SK-N-SH (cell line): Measurements from ENCODE around the gene MPZL1. TPM values are rescaled to one million over a fixed set of nuclear protein-coding genes. Genes with fewer than 3 reads are reported as not detected.

Source experiments
- CTCF ChIA-PET: fragments of 300-600, 350-600 bp; formaldehyde crosslinking; extraction: SDS; loops from one replicate; lab custom pipeline; 2021; lab: Yijun Ruan, JAX
- POLR2A ChIA-PET: fragments of 350-600 bp; sonication (Branson Sonifier 250); formaldehyde crosslinking; extraction: SDS; loops from one replicate; lab custom pipeline; 2020; ENCODE audit warnings: antibody characterized with exemption, inconsistent platforms; lab: Yijun Ruan, JAX
- DNase-seq: peaks from one replicate; pipeline ENCODE4 v3.0.0; 2012
- H2AFZ ChIP-seq: fragments of 200-600 bp; sonication (generic); 2 replicates; pipeline ENCODE4 v1.8.1; 2016; ENCODE audit warnings: antibody characterized with exemption, mild to moderate bottlenecking, low read depth
- H3F3A ChIP-seq: fragments of 200-600 bp; sonication (generic); replicated peaks from 2 replicates; pipeline ENCODE3; 2016; ENCODE audit warnings: antibody characterized with exemption, mild to moderate bottlenecking; ENCODE audit not compliant: insufficient read depth
- H3K27ac ChIP-seq, 2 experiments: fragments of 200-500 bp in 1 of 2; fragments of 200-600 bp in 1 of 2; sonication (Bioruptor generic) in 1 of 2; sonication (generic), shearing (Covaris generic) in 1 of 2; 2 replicates each; pipeline versions ENCODE4 v1.5.1 to v1.6.1; 2014 to 2016; ENCODE audit warnings: low read depth in 2 of 2, inconsistent platforms in 1 of 2, low read length in 1 of 2, mild to moderate bottlenecking in 1 of 2, mixed read lengths in 1 of 2
- H3K27me3 ChIP-seq: fragments of 200-600 bp; sonication (generic), shearing (Covaris generic); 2 replicates; pipeline ENCODE4 v1.6.1; 2016; ENCODE audit warnings: mixed run types; ENCODE audit not compliant: insufficient read depth
- H3K36me3 ChIP-seq, 2 experiments: fragments of 200-500 bp in 1 of 2; fragments of 200-600 bp in 1 of 2; sonication (Bioruptor generic) in 1 of 2; sonication (generic) in 1 of 2; replicated peaks in 1 of 2; 2 replicates each; pipeline versions ENCODE3 to v1.5.1; 2014 to 2016; ENCODE audit warnings: low read length in 1 of 2, mild to moderate bottlenecking in 1 of 2; ENCODE audit not compliant: insufficient read depth in 2 of 2, control insufficient read depth in 1 of 2
- H3K4me1 ChIP-seq, 2 experiments: fragments of 200-500 bp in 1 of 2; fragments of 200-600 bp in 1 of 2; sonication (Bioruptor generic) in 1 of 2; sonication (generic), shearing (Covaris generic) in 1 of 2; 2 replicates each; pipeline versions ENCODE4 v1.5.1 to v1.6.1; 2014 to 2016; ENCODE audit warnings: low read depth in 1 of 2, low read length in 1 of 2, mixed run types in 1 of 2; ENCODE audit not compliant: insufficient read depth in 2 of 2, control insufficient read depth in 1 of 2
- H3K4me2 ChIP-seq: fragments of 200-600 bp; sonication (generic), shearing (Covaris generic); 2 replicates; pipeline ENCODE4 v1.6.1; 2017; ENCODE audit warnings: mixed run types
- H3K4me3 ChIP-seq, 2 experiments: fragments of 200-500 bp in 1 of 2; fragments of 200-600 bp in 1 of 2; sonication (Bioruptor generic) in 1 of 2; sonication (generic), shearing (Covaris generic) in 1 of 2; 2 replicates each; pipeline versions ENCODE4 v1.5.1 to v1.8.1; 2014 to 2016; ENCODE audit warnings: low read depth in 2 of 2, inconsistent platforms in 1 of 2, low read length in 1 of 2, mild to moderate bottlenecking in 1 of 2, mixed read lengths in 1 of 2, moderate library complexity in 1 of 2
- H3K79me2 ChIP-seq: fragments of 200-600 bp; sonication (generic); 2 replicates; pipeline ENCODE4 v1.8.1; 2017; ENCODE audit warnings: mild to moderate bottlenecking; ENCODE audit not compliant: insufficient read depth
- H3K9ac ChIP-seq: fragments of 200-600 bp; sonication (generic); 2 replicates; pipeline ENCODE4 v1.6.1; 2017; ENCODE audit warnings: mixed run types
- H3K9me2 ChIP-seq: fragments of 200-600 bp; sonication (generic); 2 replicates; pipeline ENCODE4 v1.6.1; 2017; ENCODE audit warnings: mixed run types
- H3K9me3 ChIP-seq: fragments of 200-600 bp; sonication (generic); 2 replicates; pipeline ENCODE4 v1.6.1; 2017; ENCODE audit warnings: mixed run types, mild to moderate bottlenecking, moderate library complexity
- H4K20me1 ChIP-seq: fragments of 200-600 bp; sonication (generic); 2 replicates; pipeline ENCODE4 v1.6.1; 2017; ENCODE audit warnings: mild to moderate bottlenecking, mixed run types; ENCODE audit not compliant: insufficient read depth
- CHD2 ChIP-seq: fragments of 150-350 bp; IDR thresholded peaks from 2 replicates; pipeline ENCODE4 v1.6.1; 2018; ENCODE audit warnings: low read length; ENCODE audit not compliant: partially characterized antibody
- CTCF ChIP-seq: fragments of 200-600 bp; sonication (generic); IDR thresholded peaks from 2 replicates; pipeline ENCODE4 v1.6.1; 2017; ENCODE audit warnings: antibody characterized with exemption, mild to moderate bottlenecking, moderate library complexity
- ELF1 ChIP-seq: IDR thresholded peaks from 2 replicates; pipeline ENCODE4 v1.4.0; 2012
- EP300 ChIP-seq, 2 experiments: IDR thresholded peaks; 2 replicates each; pipeline versions ENCODE4 v1.4.0 to v1.6.1; 2012; ENCODE audit warnings: borderline replicate concordance in 1 of 2, low read depth in 1 of 2, low read length in 1 of 2
- EZH2phosphoT487 ChIP-seq: fragments of 200-600 bp; sonication (generic); IDR thresholded peaks from 2 replicates; pipeline ENCODE4 v1.6.1; 2017; ENCODE audit warnings: low read depth, mixed run types, mild to moderate bottlenecking, antibody characterized with exemption, moderate library complexity, borderline replicate concordance
- FOSL2 ChIP-seq: IDR thresholded peaks from 2 replicates; pipeline ENCODE4 v1.4.0; 2012; ENCODE audit warnings: low read depth, mild to moderate bottlenecking, moderate library complexity, borderline replicate concordance
- FOXJ3 ChIP-seq: sonication (generic); formaldehyde crosslinking; IDR thresholded peaks from 2 replicates; pipeline ENCODE4 v1.5.1; 2020; ENCODE audit warnings: mild to moderate bottlenecking, missing genetic modification reagents
- FOXM1 ChIP-seq: IDR thresholded peaks from 2 replicates; pipeline ENCODE4 v1.4.0; 2012; ENCODE audit warnings: low read depth, mild to moderate bottlenecking
- GATA2 ChIP-seq: sonication (generic); formaldehyde crosslinking; IDR thresholded peaks from 2 replicates; pipeline ENCODE4 v1.5.0; 2020; ENCODE audit warnings: mild to moderate bottlenecking, missing genetic modification reagents
- IRF3 ChIP-seq: fragments of 150-350 bp; IDR thresholded peaks from 2 replicates; pipeline ENCODE4 v1.6.1; 2016; ENCODE audit warnings: mild to moderate bottlenecking, low read depth, low read length
- JUND ChIP-seq: IDR thresholded peaks from 2 replicates; pipeline ENCODE4 v1.4.0; 2012
- MAX ChIP-seq: IDR thresholded peaks from 2 replicates; pipeline ENCODE4 v1.4.0; 2012; ENCODE audit warnings: low read depth
- MXI1 ChIP-seq: IDR thresholded peaks from 2 replicates; pipeline ENCODE4 v1.6.1; 2012; ENCODE audit warnings: mild to moderate bottlenecking, low read depth, low read length, improper control_type of control experiment
- NFIC ChIP-seq: IDR thresholded peaks from 2 replicates; pipeline ENCODE4 v1.4.0; 2012; ENCODE audit warnings: borderline replicate concordance
- PBX3 ChIP-seq: IDR thresholded peaks from 2 replicates; pipeline ENCODE4; 2012
- POLR2AphosphoS5 ChIP-seq: IDR thresholded peaks from 2 replicates; pipeline ENCODE4 v1.6.1; 2012; ENCODE audit warnings: low read depth, low read length
- RAD21 ChIP-seq: IDR thresholded peaks from 2 replicates; pipeline ENCODE4 v1.6.1; 2012; ENCODE audit warnings: mild to moderate bottlenecking, low read length
- RCOR1 ChIP-seq: fragments of 150-350 bp; IDR thresholded peaks from 2 replicates; pipeline ENCODE4 v1.6.1; 2017; ENCODE audit warnings: antibody characterized with exemption, low read length
- RXRA ChIP-seq: IDR thresholded peaks from 2 replicates; pipeline ENCODE4 v1.4.0; 2012; ENCODE audit warnings: low read depth, mild to moderate bottlenecking, borderline replicate concordance
- SMC3 ChIP-seq: IDR thresholded peaks from 2 replicates; pipeline ENCODE4 v1.6.1; 2012; ENCODE audit warnings: low read depth, low read length, improper control_type of control experiment
- TCF12 ChIP-seq: IDR thresholded peaks from 2 replicates; pipeline ENCODE4 v1.4.0; 2012
- TEAD4 ChIP-seq: IDR thresholded peaks from 2 replicates; pipeline ENCODE4 v1.4.0; 2012; ENCODE audit warnings: mild to moderate bottlenecking, borderline replicate concordance; ENCODE audit not compliant: insufficient read depth
- USF1 ChIP-seq: IDR thresholded peaks from 2 replicates; pipeline ENCODE4 v1.4.0; 2012; ENCODE audit warnings: low read depth, borderline replicate concordance
- WGBS: methylation state at CpG from one replicate; pipeline ENCODE4 v1.1.6; 2017; ENCODE audit warnings: low lambda C conversion rate; 5-methylcytosine and 5-hydroxymethylcytosine counted together
- polyA plus RNA-seq, 3 experiments: library from polyadenylated mRNA; depleted of rRNA; stranded (reverse); fragments of >200 nt; gene quantifications; 2 replicates each; pipeline ENCODE4 v1.2.3, GENCODE V29; 2012

Gene MPZL1
- polyA plus RNA-seq, 1 of the 3 experiments (the other 2 are of a cell fraction), result 27.3 TPM

GRCh38 chr1:167786502-167786901 lies 64.7 kb downstream of the MPZL1 start (continued):
- TF ChIP-seq IRF3 (no peak), RCOR1 (no peak), POLR2AphosphoS5 (no peak), TCF12 (no peak), CHD2 (no peak)

- H3K36me3 ChIP-seq, result peaks cover 30 to 57% of the 10 kb centered on the region in 2 experiments
- no peak overlapping the region for H3K4me2 ChIP-seq
- ChIA-PET POLR2A (no interaction called here), CTCF (interaction anchor here (1.0 to 1.3 kb wide), 3 partner anchors 8 to 14 kb away, joined by 3 read pairs; no protein-coding TSS in a partner anchor)
- no peak overlapping the region for H3K27ac ChIP-seq
- H3K4me3 ChIP-seq, result no peak overlapping the region
- H3K79me2 ChIP-seq, result no peaks in the 10 kb centered on the region
- H3K9me2 ChIP-seq, result no peaks in the 10 kb centered on the region
- no peak overlapping the region for H2AFZ ChIP-seq
- H3K4me1 ChIP-seq, result peaks cover 0 to 7% of the 10 kb centered on the region in 2 experiments; a peak in 2 of 4 replicates
- H3F3A ChIP-seq, result no peaks in the 10 kb centered on the region
- no peaks in the 10 kb centered on the region for H4K20me1 ChIP-seq
- TF ChIP-seq RXRA (no peak), CTCF (no peak), EZH2phosphoT487 (no peak), SMC3 (no peak), FOXJ3 (CRISPR knock-in tag) (no peak), FOXM1 (no peak)
- H3K27me3 ChIP-seq, result no peaks in the 10 kb centered on the region
- H3K9ac ChIP-seq, result no peak overlapping the region
- H3K9me3 ChIP-seq, result no peaks in the 10 kb centered on the region
- WGBS, result 93% methylated on average over 3 of the region's 3 CpGs
- DNase-seq, result no peak
Observed at GRCh38 chr1:167789501-167789900, 67.7 kb downstream of the MPZL1 start.

- Histone ChIP-seq H3K4me3 (no peak overlapping the region), H3K4me2 (no peak overlapping the region), H3K27me3 (no peaks in the 10 kb centered on the region), H3F3A (peaks cover 5% of the 10 kb centered on the region), H3K9ac (no peak overlapping the region), H3K79me2 (no peaks in the 10 kb centered on the region), H3K9me3 (no peaks in the 10 kb centered on the region), H4K20me1 (no peaks in the 10 kb centered on the region), H3K4me1 (peaks cover 0 to 7% of the 10 kb centered on the region in 2 experiments; a peak in 2 of 4 replicates), H3K36me3 (peaks cover 34 to 51% of the 10 kb centered on the region in 2 experiments), H2AFZ (no peak overlapping the region), H3K9me2 (no peaks in the 10 kb centered on the region), H3K27ac (no peak overlapping the region; a peak in 1 of 4 replicates)
- ChIA-PET CTCF (interaction anchor here (1.1 to 1.3 kb wide), 2 partner anchors 9 to 14 kb away, joined by 3 read pairs; no protein-coding TSS in a partner anchor), POLR2A (no interaction called here)
- 88% methylated on average over 4 of the region's 5 CpGs for WGBS
- no peak for DNase-seq
- no peak for TF ChIP-seq JUND
- no peak for TF ChIP-seq FOXJ3 (CRISPR knock-in tag)
- no peak for TF ChIP-seq USF1
- no peak for TF ChIP-seq RAD21
- TF ChIP-seq MXI1, result no peak
- no peak for TF ChIP-seq GATA2
- TF ChIP-seq FOSL2, result no peak
- no peak for TF ChIP-seq TEAD4
- TF ChIP-seq ELF1, result no peak
- TF ChIP-seq NFIC, result no peak; the same call in 1 of the 2 replicates
- TF ChIP-seq CHD2, result no peak
- no peak for TF ChIP-seq EP300 (IDR thresholded peaks at IDR 0.05; ENCODE audit: borderline replicate concordance in 1 of 2, low read depth in 1 of 2, low read length in 1 of 2)
- no peak for TF ChIP-seq PBX3
- TF ChIP-seq FOXM1, result no peak
- no peak for TF ChIP-seq MAX
- TF ChIP-seq EZH2phosphoT487, result no peak
Observed at GRCh38 chr1:167790117-167790516, 68.3 kb downstream of the MPZL1 start.
